HUES48 (cell line): Measurements from ENCODE around the gene UBE2C.
A peak's percentile ranks its signal among the peaks of the same experiment; 100 is the strongest.

Experiments used
- H3K27ac ChIP-seq: one replicate; pipeline ENCODE4 v1.7.0; 2013; ENCODE audit warnings: low read depth, low read length, inconsistent platforms
- H3K27me3 ChIP-seq: 2 replicates; pipeline ENCODE4 v1.6.1; 2013; ENCODE audit warnings: mild to moderate bottlenecking, low read length; ENCODE audit not compliant: control insufficient read depth, insufficient read depth
- H3K36me3 ChIP-seq: 2 replicates; pipeline ENCODE4 v1.6.1; 2013; ENCODE audit warnings: low read length; ENCODE audit not compliant: control insufficient read depth, insufficient read depth
- H3K4me1 ChIP-seq: 2 replicates; pipeline ENCODE4 v1.6.1; 2013; ENCODE audit warnings: mild to moderate bottlenecking, low read length; ENCODE audit not compliant: control insufficient read depth, insufficient read depth
- H3K4me3 ChIP-seq: 2 replicates; pipeline ENCODE4 v1.5.1; 2013; ENCODE audit warnings: mild to moderate bottlenecking, low read depth, low read length
- H3K9ac ChIP-seq: 2 replicates; pipeline ENCODE4 v1.6.1; 2013; ENCODE audit warnings: mild to moderate bottlenecking, low read depth, low read length, moderate library complexity
- H3K9me3 ChIP-seq: 2 replicates; pipeline ENCODE4 v1.6.1; 2013; ENCODE audit warnings: low read length; ENCODE audit not compliant: control insufficient read depth, insufficient read depth

The UBE2C gene

GRCh38 chr20:45833883-45834796, 21.7 kb downstream of the UBE2C start:
- Histone ChIP-seq H3K4me1 (peaks cover 19% of the 10 kb centered on the region), H3K4me3 (peak overlapping the region; percentile 79), H3K36me3 (peaks cover 19% of the 10 kb centered on the region), H3K27ac (peak overlapping the region; percentile 59), H3K27me3 (no peaks in the 10 kb centered on the region; the same call in 1 of the 2 replicates), H3K9ac (peak overlapping the region; percentile 65; the same call in 1 of the 2 replicates), H3K9me3 (no peaks in the 10 kb centered on the region)

DNA sequence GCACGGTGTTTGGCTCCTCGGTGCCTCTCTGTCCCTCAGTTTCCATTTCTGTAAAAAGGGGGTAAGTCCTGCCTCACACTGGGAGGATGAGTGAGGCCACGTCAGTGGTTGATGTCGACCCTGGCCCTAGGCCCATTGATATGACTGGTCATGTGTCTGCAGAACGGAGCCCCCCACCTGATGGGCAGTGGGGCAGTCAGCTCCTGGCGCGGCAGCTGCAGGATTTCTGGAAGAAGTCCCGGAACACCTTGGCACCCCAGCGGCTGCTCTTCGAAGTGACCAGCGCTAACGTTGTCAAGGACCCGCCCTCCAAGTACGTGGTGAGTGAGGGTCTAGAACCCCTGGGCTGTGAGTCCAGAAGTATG, 22.3 kb downstream of the UBE2C start:
- H3K36me3 ChIP-seq = peaks cover 22% of the 10 kb centered on the region
- H3K4me1 ChIP-seq = peaks cover 19% of the 10 kb centered on the region
- no peaks in the 10 kb centered on the region; the same call in 1 of the 2 replicates for H3K27me3 ChIP-seq
- H3K27ac ChIP-seq = no peak overlapping the region
- no peaks in the 10 kb centered on the region for H3K9me3 ChIP-seq
- H3K9ac ChIP-seq = no peak overlapping the region
- peak overlapping the region; percentile 79 for H3K4me3 ChIP-seq

DNA sequence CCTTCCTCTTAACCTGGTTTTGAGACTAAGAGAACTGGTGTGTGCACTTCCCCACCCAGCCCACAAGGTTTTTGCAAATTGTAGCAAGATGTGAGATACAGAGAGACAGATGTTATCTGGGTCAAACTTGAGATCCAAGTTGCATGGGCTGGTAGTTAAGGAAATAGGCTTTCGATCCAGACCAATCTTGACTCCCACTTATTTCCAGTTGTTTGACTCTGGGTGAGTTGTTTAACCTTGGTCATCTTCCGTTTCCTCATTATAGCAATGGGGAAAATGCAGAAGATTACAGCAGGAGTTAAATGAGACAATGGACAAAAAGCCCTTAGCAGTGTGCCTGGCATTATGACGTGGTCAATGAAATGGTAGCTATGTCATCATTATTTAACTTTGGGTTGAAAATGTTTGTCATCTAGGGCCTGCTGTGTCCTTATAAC, 22.9 kb downstream of the UBE2C start:
- H3K9ac ChIP-seq = no peak overlapping the region
- H3K27ac ChIP-seq = no peak overlapping the region
- no peaks in the 10 kb centered on the region; the same call in 1 of the 2 replicates for H3K27me3 ChIP-seq
- H3K4me3 ChIP-seq = no peak overlapping the region
- H3K4me1 ChIP-seq = peaks cover 19% of the 10 kb centered on the region
- peaks cover 28% of the 10 kb centered on the region for H3K36me3 ChIP-seq
- no peaks in the 10 kb centered on the region for H3K9me3 ChIP-seq

DNA sequence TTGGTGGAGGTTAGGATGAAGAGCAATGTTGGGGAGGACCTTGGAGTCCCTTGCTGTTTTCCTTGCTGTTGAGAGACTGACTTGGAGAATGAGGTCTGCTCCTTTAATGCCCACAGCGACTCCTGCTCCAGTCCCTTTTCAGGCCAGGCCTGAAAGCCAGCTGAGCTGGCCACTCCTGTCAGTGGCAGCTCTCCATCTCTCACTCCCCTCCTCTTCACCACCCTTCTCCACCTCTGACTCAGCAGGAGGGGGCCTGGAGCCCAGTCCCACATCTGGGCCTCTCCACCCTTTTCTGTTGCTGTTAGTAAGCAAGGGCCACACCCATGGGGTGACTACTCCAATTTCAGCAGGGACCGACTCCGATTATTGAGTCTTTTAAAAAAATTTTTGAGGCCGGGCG, 23.4 kb downstream of the UBE2C start:
- no peak overlapping the region for H3K4me3 ChIP-seq
- peaks cover 19% of the 10 kb centered on the region for H3K4me1 ChIP-seq
- H3K36me3 ChIP-seq = peaks cover 32% of the 10 kb centered on the region
- no peak overlapping the region for H3K9ac ChIP-seq
- H3K27ac ChIP-seq = no peak overlapping the region
- H3K27me3 ChIP-seq = no peaks in the 10 kb centered on the region; the same call in 1 of the 2 replicates
- H3K9me3 ChIP-seq = no peaks in the 10 kb centered on the region

GRCh38 chr20:45836841-45837240, 24.4 kb downstream of the UBE2C start:
- H3K9me3 ChIP-seq = no peaks in the 10 kb centered on the region
- no peak overlapping the region for H3K27ac ChIP-seq
- H3K36me3 ChIP-seq = peaks cover 41% of the 10 kb centered on the region
- no peak overlapping the region for H3K4me3 ChIP-seq
- peaks cover 19% of the 10 kb centered on the region for H3K4me1 ChIP-seq
- no peaks in the 10 kb centered on the region; the same call in 1 of the 2 replicates for H3K27me3 ChIP-seq
- no peak overlapping the region for H3K9ac ChIP-seq

DNA sequence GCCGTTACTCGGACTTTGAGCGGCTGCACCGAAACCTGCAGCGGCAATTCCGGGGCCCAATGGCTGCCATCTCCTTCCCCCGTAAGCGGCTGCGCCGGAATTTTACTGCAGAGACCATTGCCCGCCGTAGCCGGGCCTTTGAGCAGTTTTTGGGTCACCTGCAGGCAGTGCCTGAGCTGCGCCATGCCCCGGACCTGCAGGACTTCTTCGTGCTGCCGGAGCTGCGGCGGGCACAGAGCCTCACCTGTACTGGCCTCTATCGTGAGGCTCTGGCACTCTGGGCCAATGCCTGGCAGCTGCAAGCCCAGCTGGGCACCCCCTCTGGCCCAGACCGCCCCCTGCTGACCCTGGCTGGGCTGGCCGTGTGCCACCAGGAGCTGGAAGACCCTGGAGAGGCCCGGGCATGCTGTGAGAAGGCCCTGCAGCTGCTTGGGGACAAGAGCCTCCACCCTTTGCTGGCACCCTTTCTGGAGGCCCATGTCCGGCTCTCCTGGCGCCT, 28.3 kb downstream of the UBE2C start:
- no peaks in the 10 kb centered on the region for H3K27me3 ChIP-seq
- H3K36me3 ChIP-seq = peaks cover 69% of the 10 kb centered on the region
- H3K9me3 ChIP-seq = no peaks in the 10 kb centered on the region
- H3K9ac ChIP-seq = no peak overlapping the region
- no peak overlapping the region for H3K4me3 ChIP-seq
- H3K27ac ChIP-seq = no peak overlapping the region
- no peaks in the 10 kb centered on the region; the same call in 1 of the 2 replicates for H3K4me1 ChIP-seq

DNA sequence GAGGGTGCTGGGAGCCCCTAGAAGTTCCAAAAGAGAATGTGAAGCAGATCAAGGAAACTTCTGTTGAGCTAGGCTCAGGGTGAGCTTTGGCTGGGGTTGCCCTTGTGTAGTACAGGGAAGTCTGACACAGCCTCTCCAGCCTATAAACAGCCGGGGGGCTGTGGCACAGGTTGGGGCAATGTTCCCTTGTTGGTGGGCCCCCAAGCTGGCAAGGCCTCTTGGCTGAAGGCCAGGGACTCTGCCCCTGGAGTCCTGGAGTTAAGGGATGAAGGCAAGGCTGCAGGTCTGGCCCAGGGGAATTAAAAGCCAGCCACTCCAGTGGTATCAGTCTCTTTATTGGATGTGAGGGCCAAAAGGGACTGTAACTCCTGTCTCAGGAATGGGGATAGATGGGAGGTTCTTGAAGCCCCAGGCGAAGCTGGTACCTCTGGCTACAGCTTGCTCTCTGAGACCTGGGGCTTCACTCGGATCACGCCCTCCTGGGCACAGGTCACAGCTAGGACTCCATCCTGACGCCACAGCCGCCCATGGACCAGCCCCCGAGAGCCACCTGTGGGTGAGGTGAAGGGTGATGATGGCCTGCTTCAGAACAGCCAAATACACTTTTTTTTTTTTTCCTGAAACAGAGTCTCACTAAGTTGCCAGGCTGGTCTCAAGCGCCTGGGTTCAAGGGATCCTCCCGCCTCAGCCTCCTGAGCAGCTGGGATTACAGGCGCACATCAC, 29.1 kb downstream of the UBE2C start:
- H3K36me3 ChIP-seq = peaks cover 73% of the 10 kb centered on the region
- no peak overlapping the region for H3K4me3 ChIP-seq
- no peaks in the 10 kb centered on the region for H3K9me3 ChIP-seq
- no peaks in the 10 kb centered on the region for H3K27me3 ChIP-seq
- no peak overlapping the region for H3K27ac ChIP-seq
- no peak overlapping the region for H3K9ac ChIP-seq
- H3K4me1 ChIP-seq = no peaks in the 10 kb centered on the region

GRCh38 chr20:45842169-45842812, 29.8 kb downstream of the UBE2C start:
- Histone ChIP-seq H3K36me3 (peaks cover 68% of the 10 kb centered on the region), H3K4me1 (no peaks in the 10 kb centered on the region), H3K9ac (no peak overlapping the region)

DNA sequence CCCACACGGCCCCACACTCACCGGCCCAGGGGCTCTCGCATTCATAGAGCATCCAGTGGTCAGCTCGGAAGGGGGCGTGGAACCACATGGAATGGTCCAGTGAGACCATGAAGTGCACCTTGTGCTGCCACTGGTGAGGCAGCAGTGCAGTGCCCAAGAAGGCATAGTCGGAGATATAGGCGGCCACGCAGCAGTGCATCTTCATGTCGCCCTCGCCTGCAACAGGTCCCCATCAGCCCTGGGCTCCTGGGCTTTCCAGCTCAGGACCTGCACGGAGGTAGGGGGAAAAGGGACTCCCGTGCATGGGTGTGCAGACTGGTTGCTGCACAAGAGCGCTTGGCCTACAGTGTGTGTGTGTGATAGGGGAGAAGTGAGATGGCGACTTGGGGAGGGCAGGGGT, 31.1 kb downstream of the UBE2C start:
- Histone ChIP-seq H3K36me3 (peaks cover 73% of the 10 kb centered on the region), H3K4me3 (no peak overlapping the region), H3K4me1 (no peaks in the 10 kb centered on the region), H3K27me3 (no peaks in the 10 kb centered on the region), H3K9me3 (no peaks in the 10 kb centered on the region), H3K27ac (no peak overlapping the region), H3K9ac (no peak overlapping the region)

More at GRCh38 chr20:45842169-45842812, 29.8 kb downstream of the UBE2C start:
- Histone ChIP-seq H3K27ac (no peak overlapping the region), H3K27me3 (no peaks in the 10 kb centered on the region), H3K9me3 (no peaks in the 10 kb centered on the region), H3K4me3 (no peak overlapping the region)

GRCh38 chr20:45845452-45845851, 33.0 kb downstream of the UBE2C start:
- Histone ChIP-seq H3K36me3 (peaks cover 68% of the 10 kb centered on the region), H3K27ac (no peak overlapping the region), H3K4me3 (no peak overlapping the region), H3K27me3 (no peaks in the 10 kb centered on the region), H3K9ac (no peak overlapping the region), H3K9me3 (no peaks in the 10 kb centered on the region), H3K4me1 (no peaks in the 10 kb centered on the region)
